Measurements from ENCODE around the gene MAD1L1.
"Not testable (repeated sequence)": the region's sequence is repeated elsewhere in the genome, so short reads cannot be mapped to it uniquely, and the experiment has no call there.

The MAD1L1 gene

GRCh38 chr7:1837696-1838543 lies 394.8 kb downstream of the MAD1L1 start:
- not testable (repeated sequence) for H3K9ac ChIP-seq (ENCODE audit: low read depth, low read length); H3K4me1 ChIP-seq (ENCODE audit: control insufficient read depth, insufficient read depth, low read length); H3K9me3 ChIP-seq (ENCODE audit: control insufficient read depth, insufficient read depth, low read length); H3K27me3 ChIP-seq (ENCODE audit: control insufficient read depth, insufficient read depth, low read length); H3K36me3 ChIP-seq (ENCODE audit: control insufficient read depth, insufficient read depth, low read length); H3K4me3 ChIP-seq (ENCODE audit: low read depth, low read length)

- not testable (repeated sequence) for H3K4me3 ChIP-seq (ENCODE audit: low read depth, low read length); H3K27me3 ChIP-seq (ENCODE audit: control insufficient read depth, insufficient read depth, low read length); H3K36me3 ChIP-seq (ENCODE audit: control insufficient read depth, insufficient read depth, low read length); H3K4me1 ChIP-seq (ENCODE audit: control insufficient read depth, insufficient read depth, low read length); H3K9ac ChIP-seq (ENCODE audit: low read depth, low read length); H3K9me3 ChIP-seq (ENCODE audit: control insufficient read depth, insufficient read depth, low read length)
Measured at GRCh38 chr7:1831933-1832535, 400.7 kb downstream of the MAD1L1 start.

DNA sequence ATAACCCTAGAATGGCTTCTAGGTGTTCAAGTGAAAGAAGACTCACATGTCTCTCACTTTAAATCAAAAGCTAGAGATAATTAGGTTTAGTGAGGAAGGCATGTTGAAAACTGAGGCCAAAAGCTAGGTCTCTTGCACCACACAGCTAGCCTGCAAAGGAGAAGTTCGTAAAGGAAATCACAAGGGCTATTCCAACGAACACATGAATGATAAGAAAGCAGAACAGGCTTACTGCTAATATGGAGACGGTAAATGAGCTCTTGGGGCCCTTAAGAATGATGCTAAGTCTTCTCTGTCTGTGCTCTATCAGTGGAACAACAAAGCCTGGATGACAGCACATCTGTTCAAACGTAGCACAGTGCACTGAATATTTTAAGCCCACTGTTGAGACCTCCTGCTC lies 401.3 kb downstream of the MAD1L1 start:
- not testable (repeated sequence) for H3K4me3 ChIP-seq (ENCODE audit: low read depth, low read length); H3K4me1 ChIP-seq (ENCODE audit: control insufficient read depth, insufficient read depth, low read length); H3K27me3 ChIP-seq (ENCODE audit: control insufficient read depth, insufficient read depth, low read length); H3K36me3 ChIP-seq (ENCODE audit: control insufficient read depth, insufficient read depth, low read length); H3K9me3 ChIP-seq (ENCODE audit: control insufficient read depth, insufficient read depth, low read length); H3K9ac ChIP-seq (ENCODE audit: low read depth, low read length)

GRCh38 chr7:1829668-1830067 lies 403.1 kb downstream of the MAD1L1 start:
- not testable (repeated sequence) for H3K9ac ChIP-seq (ENCODE audit: low read depth, low read length); H3K36me3 ChIP-seq (ENCODE audit: control insufficient read depth, insufficient read depth, low read length); H3K27me3 ChIP-seq (ENCODE audit: control insufficient read depth, insufficient read depth, low read length); H3K9me3 ChIP-seq (ENCODE audit: control insufficient read depth, insufficient read depth, low read length); H3K4me3 ChIP-seq (ENCODE audit: low read depth, low read length); H3K4me1 ChIP-seq (ENCODE audit: control insufficient read depth, insufficient read depth, low read length)

DNA sequence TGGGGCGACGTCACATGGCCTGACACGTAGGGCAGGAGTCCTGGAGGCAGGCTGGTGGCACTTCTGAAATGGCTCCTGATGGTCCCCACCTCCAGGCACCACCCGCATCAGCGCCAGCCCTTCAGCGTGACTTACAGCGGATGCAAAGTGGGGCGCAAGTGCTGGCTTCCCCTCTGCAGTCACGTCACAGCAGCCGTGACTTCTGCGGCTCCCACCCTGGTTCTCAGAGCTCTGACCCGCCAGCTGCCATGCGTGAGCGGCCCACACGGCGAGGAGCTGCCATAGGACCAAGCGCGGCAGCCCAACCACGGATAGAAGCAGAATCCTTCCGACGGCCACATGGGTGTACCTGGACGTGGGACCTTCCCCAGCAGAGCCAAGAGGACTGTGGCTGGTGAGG lies 403.6 kb downstream of the MAD1L1 start:
- Histone ChIP-seq H3K4me3 (ENCODE audit: low read depth, low read length) (no peak overlapping the region), H3K36me3 (ENCODE audit: control insufficient read depth, insufficient read depth, low read length) (no peaks in the 10 kb centered on the region), H3K9ac (ENCODE audit: low read depth, low read length) (no peak overlapping the region), H3K9me3 (ENCODE audit: control insufficient read depth, insufficient read depth, low read length) (no peaks in the 10 kb centered on the region), H3K4me1 (ENCODE audit: control insufficient read depth, insufficient read depth, low read length) (no peaks in the 10 kb centered on the region), H3K27me3 (ENCODE audit: control insufficient read depth, insufficient read depth, low read length) (no peaks in the 10 kb centered on the region)

GRCh38 chr7:1828170-1828569 lies 404.6 kb downstream of the MAD1L1 start:
- not testable (repeated sequence) for H3K4me3 ChIP-seq (ENCODE audit: low read depth, low read length); H3K36me3 ChIP-seq (ENCODE audit: control insufficient read depth, insufficient read depth, low read length); H3K9me3 ChIP-seq (ENCODE audit: control insufficient read depth, insufficient read depth, low read length); H3K27me3 ChIP-seq (ENCODE audit: control insufficient read depth, insufficient read depth, low read length); H3K9ac ChIP-seq (ENCODE audit: low read depth, low read length); H3K4me1 ChIP-seq (ENCODE audit: control insufficient read depth, insufficient read depth, low read length)

- H3K9ac ChIP-seq (ENCODE audit: low read depth, low read length); H3K4me1 ChIP-seq (ENCODE audit: control insufficient read depth, insufficient read depth, low read length); H3K4me3 ChIP-seq (ENCODE audit: low read depth, low read length); H3K9me3 ChIP-seq (ENCODE audit: control insufficient read depth, insufficient read depth, low read length); H3K27me3 ChIP-seq (ENCODE audit: control insufficient read depth, insufficient read depth, low read length); H3K36me3 ChIP-seq (ENCODE audit: control insufficient read depth, insufficient read depth, low read length): not testable (repeated sequence)
Measured at GRCh38 chr7:1827521-1827981, 405.2 kb downstream of the MAD1L1 start.

DNA sequence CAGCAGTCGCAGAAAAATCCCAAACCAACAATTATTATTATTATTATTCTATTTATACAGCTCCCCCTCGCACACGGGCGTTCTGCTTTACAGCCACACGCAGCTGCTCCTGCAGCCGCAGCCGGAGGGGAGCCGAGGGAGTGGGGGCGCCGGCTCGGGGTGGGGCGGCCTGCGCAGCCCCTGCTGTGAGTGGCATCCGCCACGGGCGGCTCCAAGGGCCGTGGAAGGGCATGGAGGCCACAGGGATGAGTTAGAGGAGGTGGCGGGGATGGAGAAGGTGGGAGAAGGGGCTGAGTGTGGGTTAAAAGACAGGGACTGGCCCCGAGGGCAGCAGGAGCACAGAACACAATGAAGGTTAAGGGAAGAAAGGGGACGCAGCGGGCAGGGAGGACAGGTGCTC lies 405.8 kb downstream of the MAD1L1 start:
- not testable (repeated sequence) for H3K36me3 ChIP-seq (ENCODE audit: control insufficient read depth, insufficient read depth, low read length); H3K9me3 ChIP-seq (ENCODE audit: control insufficient read depth, insufficient read depth, low read length); H3K9ac ChIP-seq (ENCODE audit: low read depth, low read length); H3K4me3 ChIP-seq (ENCODE audit: low read depth, low read length); H3K4me1 ChIP-seq (ENCODE audit: control insufficient read depth, insufficient read depth, low read length); H3K27me3 ChIP-seq (ENCODE audit: control insufficient read depth, insufficient read depth, low read length)

DNA sequence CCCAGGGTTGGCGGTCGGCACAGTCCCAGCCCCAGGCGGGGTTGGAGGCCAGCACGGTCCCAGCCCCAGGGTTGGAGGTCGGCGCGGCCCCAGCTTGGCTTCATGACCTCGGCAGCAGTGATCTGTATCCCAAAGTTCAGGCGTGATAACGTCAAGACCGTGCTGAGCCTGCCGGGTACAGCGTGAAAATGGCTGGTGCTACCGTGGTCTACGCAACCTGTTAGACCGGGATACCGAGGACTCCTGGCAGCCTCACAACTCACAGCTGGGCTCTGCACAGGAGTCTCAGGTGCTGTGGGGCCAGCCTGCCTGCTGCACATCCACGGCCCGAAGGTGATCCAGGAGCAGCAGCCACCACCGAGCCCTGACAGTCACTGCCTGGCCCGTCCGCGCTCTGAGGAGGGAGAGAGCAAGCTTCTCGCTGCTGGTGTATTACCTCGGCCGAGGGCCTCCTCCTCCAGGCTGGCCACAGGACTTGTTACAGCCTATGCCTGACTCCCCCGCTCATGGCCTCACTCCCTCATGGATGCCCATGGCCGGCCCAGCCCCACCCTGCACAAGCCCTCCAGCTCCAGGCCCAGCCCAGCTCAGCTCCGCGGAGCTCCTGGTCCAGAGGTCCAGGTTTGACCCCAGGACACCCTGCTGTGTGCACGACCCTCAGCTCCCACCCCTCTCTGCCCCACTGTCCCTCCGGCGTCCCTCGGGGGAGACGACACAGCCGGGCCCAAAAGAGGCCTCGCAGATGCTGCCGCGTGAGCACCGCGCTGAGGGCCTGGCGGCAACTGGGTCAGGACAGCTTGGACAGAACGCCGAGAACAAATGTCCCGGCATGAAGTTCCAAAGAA lies 406.6 kb downstream of the MAD1L1 start:
- no peak overlapping the region for H3K9ac ChIP-seq (ENCODE audit: low read depth, low read length)
- no peak overlapping the region for H3K4me3 ChIP-seq (ENCODE audit: low read depth, low read length)
- H3K9me3 ChIP-seq (ENCODE audit: control insufficient read depth, insufficient read depth, low read length), result no peaks in the 10 kb centered on the region
- no peaks in the 10 kb centered on the region for H3K36me3 ChIP-seq (ENCODE audit: control insufficient read depth, insufficient read depth, low read length)
- no peaks in the 10 kb centered on the region for H3K4me1 ChIP-seq (ENCODE audit: control insufficient read depth, insufficient read depth, low read length)
- no peaks in the 10 kb centered on the region for H3K27me3 ChIP-seq (ENCODE audit: control insufficient read depth, insufficient read depth, low read length)

DNA sequence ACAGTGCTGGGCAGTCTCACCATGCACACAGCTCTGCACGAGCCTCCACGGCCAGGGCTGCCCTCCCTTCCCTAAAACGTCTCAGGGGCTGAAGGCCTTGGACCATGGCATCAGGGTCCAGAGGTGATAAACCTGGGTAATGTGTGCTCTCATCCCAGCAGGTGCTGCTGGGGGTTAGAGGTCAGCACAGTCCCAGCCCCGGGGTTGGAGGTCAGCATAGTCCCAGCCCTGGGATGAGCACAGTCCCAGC lies 407.2 kb downstream of the MAD1L1 start:
- not testable (repeated sequence) for H3K9ac ChIP-seq (ENCODE audit: low read depth, low read length); H3K4me1 ChIP-seq (ENCODE audit: control insufficient read depth, insufficient read depth, low read length); H3K4me3 ChIP-seq (ENCODE audit: low read depth, low read length); H3K36me3 ChIP-seq (ENCODE audit: control insufficient read depth, insufficient read depth, low read length); H3K9me3 ChIP-seq (ENCODE audit: control insufficient read depth, insufficient read depth, low read length); H3K27me3 ChIP-seq (ENCODE audit: control insufficient read depth, insufficient read depth, low read length)

GRCh38 chr7:1824882-1825646 lies 407.7 kb downstream of the MAD1L1 start:
- H3K9me3 ChIP-seq (ENCODE audit: control insufficient read depth, insufficient read depth, low read length); H3K27me3 ChIP-seq (ENCODE audit: control insufficient read depth, insufficient read depth, low read length); H3K36me3 ChIP-seq (ENCODE audit: control insufficient read depth, insufficient read depth, low read length); H3K4me3 ChIP-seq (ENCODE audit: low read depth, low read length); H3K9ac ChIP-seq (ENCODE audit: low read depth, low read length); H3K4me1 ChIP-seq (ENCODE audit: control insufficient read depth, insufficient read depth, low read length): not testable (repeated sequence)
